K562 (cell line): ENCODE data around the gene COL16A1.

Source experiments
- BMI1 ChIP-seq: fragments of 150-350 bp; IDR thresholded peaks from 2 replicates; pipeline ENCODE4 v1.6.1; 2014; ENCODE audit warnings: low read length
- HDAC6 ChIP-seq: IDR thresholded peaks from 2 replicates; pipeline ENCODE4 v1.6.1; 2012; ENCODE audit warnings: low read depth, mild to moderate bottlenecking, control low read depth, inconsistent platforms, low read length, moderate library complexity
- JUND ChIP-seq, 2 experiments: IDR thresholded peaks; 2 replicates in 1 of 2; 3 replicates in 1 of 2; pipeline ENCODE4 v1.6.1; 2011; ENCODE audit warnings: borderline replicate concordance in 2 of 2, low read depth in 2 of 2, low read length in 2 of 2, improper control_type of control experiment in 1 of 2, missing biosample characterization in 1 of 2, missing genetic modification characterization in 1 of 2, missing genetic modification reagents in 1 of 2
- TAF1 ChIP-seq: IDR thresholded peaks from 2 replicates; pipeline ENCODE4 v1.6.1; 2011; ENCODE audit warnings: mild to moderate bottlenecking, low read length, moderate library complexity; ENCODE audit not compliant: insufficient read depth, control insufficient read depth, severe bottlenecking; ENCODE audit errors: extremely low read depth
- THRAP3 ChIP-seq: fragments of 450-650 bp; IDR thresholded peaks from 2 replicates; pipeline ENCODE4 v1.6.1; 2016; ENCODE audit warnings: mild to moderate bottlenecking, inconsistent platforms, borderline replicate concordance
- ZNF280B ChIP-seq: fragments of 250-450 bp; sonication (Bioruptor Pico); IDR thresholded peaks from 2 replicates; pipeline ENCODE4 v1.5.1; 2021; ENCODE audit warnings: mild to moderate bottlenecking
- TF ChIP-seq, protein P1 (sequence below), 3 experiments: IDR thresholded peaks in 2 of 3; conservative IDR thresholded peaks in 1 of 3; 2 replicates each; pipeline ENCODE4 v1.5.1; 2011 to 2012; ENCODE audit warnings: low read length in 3 of 3, mild to moderate bottlenecking in 3 of 3, control low read depth in 2 of 3, improper control_type of control experiment in 1 of 3, inconsistent platforms in 1 of 3, low read depth in 1 of 3, mixed read lengths in 1 of 3, moderate library complexity in 1 of 3; ENCODE audit not compliant: insufficient read depth in 2 of 3

DNA sequence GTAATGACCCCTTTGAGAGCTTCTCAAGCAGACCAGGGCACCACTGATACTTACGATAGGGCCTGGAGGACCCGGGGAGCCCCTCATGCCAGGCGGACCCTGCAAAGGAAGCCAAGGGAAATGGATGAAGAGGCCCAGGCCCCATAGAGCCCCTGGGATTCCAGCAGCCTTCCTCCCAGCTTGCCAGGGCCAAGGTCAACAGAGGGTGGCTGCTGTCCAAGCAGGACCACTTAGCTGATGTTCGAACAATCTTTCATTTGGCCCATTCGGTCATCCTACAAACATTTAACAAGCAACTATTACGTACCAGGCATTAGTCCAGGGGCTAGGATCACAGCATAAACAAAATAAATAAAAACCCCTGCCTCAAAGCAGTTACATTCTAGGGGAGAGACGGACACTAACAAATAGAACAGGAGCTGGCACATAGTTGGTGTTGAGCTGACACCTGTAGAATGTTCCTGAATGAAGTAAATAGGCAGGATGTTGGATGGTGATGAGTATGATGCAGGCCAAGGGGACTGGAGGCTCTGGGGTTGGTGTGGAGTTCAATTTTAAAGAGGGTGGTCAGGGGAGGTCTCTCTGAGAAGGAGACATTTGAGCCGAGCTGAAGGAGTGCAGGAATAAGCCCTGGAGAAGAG is 32.1 kb downstream of the COL16A1 start:
- TF ChIP-seq JUND (IDR thresholded peaks at IDR 0.05; ENCODE audit: borderline replicate concordance, low read depth, low read length): no peak
- TF ChIP-seq JUND (tag; IDR thresholded peaks at IDR 0.05; ENCODE audit: borderline replicate concordance, low read depth, low read length): no peak
- TF ChIP-seq, protein P1, sequence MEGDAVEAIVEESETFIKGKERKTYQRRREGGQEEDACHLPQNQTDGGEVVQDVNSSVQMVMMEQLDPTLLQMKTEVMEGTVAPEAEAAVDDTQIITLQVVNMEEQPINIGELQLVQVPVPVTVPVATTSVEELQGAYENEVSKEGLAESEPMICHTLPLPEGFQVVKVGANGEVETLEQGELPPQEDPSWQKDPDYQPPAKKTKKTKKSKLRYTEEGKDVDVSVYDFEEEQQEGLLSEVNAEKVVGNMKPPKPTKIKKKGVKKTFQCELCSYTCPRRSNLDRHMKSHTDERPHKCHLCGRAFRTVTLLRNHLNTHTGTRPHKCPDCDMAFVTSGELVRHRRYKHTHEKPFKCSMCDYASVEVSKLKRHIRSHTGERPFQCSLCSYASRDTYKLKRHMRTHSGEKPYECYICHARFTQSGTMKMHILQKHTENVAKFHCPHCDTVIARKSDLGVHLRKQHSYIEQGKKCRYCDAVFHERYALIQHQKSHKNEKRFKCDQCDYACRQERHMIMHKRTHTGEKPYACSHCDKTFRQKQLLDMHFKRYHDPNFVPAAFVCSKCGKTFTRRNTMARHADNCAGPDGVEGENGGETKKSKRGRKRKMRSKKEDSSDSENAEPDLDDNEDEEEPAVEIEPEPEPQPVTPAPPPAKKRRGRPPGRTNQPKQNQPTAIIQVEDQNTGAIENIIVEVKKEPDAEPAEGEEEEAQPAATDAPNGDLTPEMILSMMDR (IDR thresholded peaks at IDR 0.05 in 2 of 3, conservative IDR thresholded peaks at IDR 0.05 in 1 of 3; ENCODE audit: insufficient read depth in 2 of 3, low read depth in 1 of 3, low read length in 3 of 3): no peak
- no peak for TF ChIP-seq ZNF280B
- TF ChIP-seq TAF1: no peak
- TF ChIP-seq BMI1: no peak
- TF ChIP-seq HDAC6: no peak
- TF ChIP-seq THRAP3: no peak
